22Rv1 (cell line): ENCODE data around the gene ANP32B.

ENCODE experiments used
- ZFX ChIP-seq: fragments of 450-650 bp; IDR thresholded peaks from 2 replicates; pipeline ENCODE4 v1.6.1; 2017; ENCODE audit warnings: antibody characterized with exemption, borderline replicate concordance
- TF ChIP-seq, protein P1 (sequence below): fragments of 450-650 bp; IDR thresholded peaks from 2 replicates; pipeline ENCODE4 v1.5.1; 2017; ENCODE audit warnings: mild to moderate bottlenecking

DNA sequence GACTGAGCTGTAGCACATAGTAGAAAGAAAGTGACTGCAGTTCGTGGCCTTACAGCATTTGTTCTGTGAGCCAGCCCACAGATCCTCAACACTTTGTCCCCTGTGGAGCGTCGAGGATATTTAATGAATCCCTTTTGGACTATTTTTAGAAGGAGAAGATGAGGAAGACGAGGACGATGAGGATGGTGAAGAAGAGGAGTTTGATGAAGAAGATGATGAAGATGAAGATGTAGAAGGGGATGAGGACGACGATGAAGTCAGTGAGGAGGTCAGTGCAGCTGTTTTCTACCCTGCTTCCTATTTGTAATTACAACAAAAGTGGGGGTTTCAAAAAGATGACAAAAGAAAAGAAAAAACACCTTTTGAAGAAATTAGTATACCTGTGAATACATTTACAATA, 28.0 kb downstream of the ANP32B start:
- TF ChIP-seq, protein P1, sequence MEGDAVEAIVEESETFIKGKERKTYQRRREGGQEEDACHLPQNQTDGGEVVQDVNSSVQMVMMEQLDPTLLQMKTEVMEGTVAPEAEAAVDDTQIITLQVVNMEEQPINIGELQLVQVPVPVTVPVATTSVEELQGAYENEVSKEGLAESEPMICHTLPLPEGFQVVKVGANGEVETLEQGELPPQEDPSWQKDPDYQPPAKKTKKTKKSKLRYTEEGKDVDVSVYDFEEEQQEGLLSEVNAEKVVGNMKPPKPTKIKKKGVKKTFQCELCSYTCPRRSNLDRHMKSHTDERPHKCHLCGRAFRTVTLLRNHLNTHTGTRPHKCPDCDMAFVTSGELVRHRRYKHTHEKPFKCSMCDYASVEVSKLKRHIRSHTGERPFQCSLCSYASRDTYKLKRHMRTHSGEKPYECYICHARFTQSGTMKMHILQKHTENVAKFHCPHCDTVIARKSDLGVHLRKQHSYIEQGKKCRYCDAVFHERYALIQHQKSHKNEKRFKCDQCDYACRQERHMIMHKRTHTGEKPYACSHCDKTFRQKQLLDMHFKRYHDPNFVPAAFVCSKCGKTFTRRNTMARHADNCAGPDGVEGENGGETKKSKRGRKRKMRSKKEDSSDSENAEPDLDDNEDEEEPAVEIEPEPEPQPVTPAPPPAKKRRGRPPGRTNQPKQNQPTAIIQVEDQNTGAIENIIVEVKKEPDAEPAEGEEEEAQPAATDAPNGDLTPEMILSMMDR, result no peak
- TF ChIP-seq ZFX, result no peak
